ENCODE measurements around the gene TBX6. TPM values are rescaled to one million over a fixed set of nuclear protein-coding genes. Genes with fewer than 3 reads are reported as not detected.

Gene TBX6
- total RNA-seq, 1 experiment from 2014 or later = 1.4 TPM

DNA sequence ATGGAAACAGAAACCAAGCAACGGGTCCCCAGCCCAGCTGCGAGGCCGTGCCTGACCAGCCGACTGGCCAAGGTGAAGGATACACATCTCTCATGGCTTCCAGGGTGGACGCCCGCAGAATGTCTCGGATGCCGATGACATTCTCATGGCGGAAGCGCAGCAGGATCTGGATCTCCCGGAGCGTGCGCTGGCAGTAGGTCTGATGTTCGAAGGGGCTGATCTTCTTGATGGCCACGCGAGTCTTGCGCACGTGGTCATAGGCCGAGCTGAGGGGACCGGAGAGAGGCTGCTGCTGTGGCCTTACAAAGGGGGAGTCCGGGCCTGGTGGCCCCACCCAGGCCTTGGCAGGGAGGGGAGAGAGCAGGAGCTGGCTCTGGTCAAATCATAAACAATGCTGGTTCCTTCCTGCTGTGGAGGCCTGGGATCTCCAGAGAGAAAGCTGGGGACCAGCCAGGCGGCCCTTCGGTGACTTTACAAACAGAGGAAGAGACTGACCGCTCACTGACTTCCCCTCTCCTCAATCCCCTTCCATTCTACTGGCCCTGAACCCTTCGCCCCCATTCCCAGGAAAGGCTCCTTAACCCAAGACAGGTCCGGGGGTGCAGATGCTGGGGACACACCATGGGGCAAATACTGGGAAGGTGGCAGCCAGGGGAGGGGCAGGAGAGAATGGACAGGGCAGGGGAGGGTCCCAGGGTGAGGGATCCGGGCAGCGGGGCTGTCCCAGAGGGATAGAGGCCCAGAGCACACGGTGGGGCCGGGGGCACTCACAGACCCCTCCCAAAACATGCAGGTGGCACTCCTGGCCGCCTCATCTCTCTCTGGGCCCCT lies 30.2 kb upstream of the TBX6 start:
- no peaks in the 10 kb centered on the region for H3K9me3 ChIP-seq (ENCODE audit: control insufficient read depth in 1 of 2, insufficient read depth in 1 of 2, low read depth in 1 of 2, low read length in 2 of 2)
- H3K4me3 ChIP-seq (replicated peaks in 1 of 2; ENCODE audit: low read depth in 1 of 2, low read length in 2 of 2) = peak overlapping the region; percentile 70
- ChIA-PET RAD21 (ENCODE audit: low non-redundant PET in 1 of 2, low total read pairs in 2 of 2, uncharacterized antibody in 2 of 2, unreplicated experiment in 2 of 2) (no interaction called here), POLR2A (no interaction called here), CTCF (interaction anchor here (1.1 kb wide), 1 partner anchor 10 kb away, joined by 4 read pairs; no protein-coding TSS in a partner anchor)
- TF ChIP-seq ZNF274 (IDR thresholded peaks at IDR 0.05; ENCODE audit: low read depth, low read length) (no peak), FOSL1 (IDR thresholded peaks at IDR 0.05; ENCODE audit: low read depth) (no peak), JUND (IDR thresholded peaks at IDR 0.05) (no peak), TCF7L2 (IDR thresholded peaks at IDR 0.05; ENCODE audit: borderline replicate concordance, extremely low read depth, insufficient read depth, insufficient read length) (no peak), SRF (IDR thresholded peaks at IDR 0.05; ENCODE audit: low read depth) (no peak), YY1 (IDR thresholded peaks at IDR 0.05; ENCODE audit: extremely low read depth, insufficient replicate concordance, low read depth, low read length) (no peak), EZH2 (IDR thresholded peaks at IDR 0.05) (no peak), CEBPB (IDR thresholded peaks at IDR 0.05; ENCODE audit: low read depth) (no peak), RAD21 (IDR thresholded peaks at IDR 0.05; ENCODE audit: low read depth) (no peak), EGR1 (IDR thresholded peaks at IDR 0.05; ENCODE audit: low read depth) (no peak), EZH2phosphoT487 (IDR thresholded peaks at IDR 0.05; ENCODE audit: borderline replicate concordance) (no peak), SIN3A (IDR thresholded peaks at IDR 0.05; ENCODE audit: low read depth) (no peak)
- TF ChIP-seq, protein P1, sequence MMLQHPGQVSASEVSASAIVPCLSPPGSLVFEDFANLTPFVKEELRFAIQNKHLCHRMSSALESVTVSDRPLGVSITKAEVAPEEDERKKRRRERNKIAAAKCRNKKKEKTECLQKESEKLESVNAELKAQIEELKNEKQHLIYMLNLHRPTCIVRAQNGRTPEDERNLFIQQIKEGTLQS (IDR thresholded peaks at IDR 0.05) = no peak
- TF ChIP-seq, protein P2, sequence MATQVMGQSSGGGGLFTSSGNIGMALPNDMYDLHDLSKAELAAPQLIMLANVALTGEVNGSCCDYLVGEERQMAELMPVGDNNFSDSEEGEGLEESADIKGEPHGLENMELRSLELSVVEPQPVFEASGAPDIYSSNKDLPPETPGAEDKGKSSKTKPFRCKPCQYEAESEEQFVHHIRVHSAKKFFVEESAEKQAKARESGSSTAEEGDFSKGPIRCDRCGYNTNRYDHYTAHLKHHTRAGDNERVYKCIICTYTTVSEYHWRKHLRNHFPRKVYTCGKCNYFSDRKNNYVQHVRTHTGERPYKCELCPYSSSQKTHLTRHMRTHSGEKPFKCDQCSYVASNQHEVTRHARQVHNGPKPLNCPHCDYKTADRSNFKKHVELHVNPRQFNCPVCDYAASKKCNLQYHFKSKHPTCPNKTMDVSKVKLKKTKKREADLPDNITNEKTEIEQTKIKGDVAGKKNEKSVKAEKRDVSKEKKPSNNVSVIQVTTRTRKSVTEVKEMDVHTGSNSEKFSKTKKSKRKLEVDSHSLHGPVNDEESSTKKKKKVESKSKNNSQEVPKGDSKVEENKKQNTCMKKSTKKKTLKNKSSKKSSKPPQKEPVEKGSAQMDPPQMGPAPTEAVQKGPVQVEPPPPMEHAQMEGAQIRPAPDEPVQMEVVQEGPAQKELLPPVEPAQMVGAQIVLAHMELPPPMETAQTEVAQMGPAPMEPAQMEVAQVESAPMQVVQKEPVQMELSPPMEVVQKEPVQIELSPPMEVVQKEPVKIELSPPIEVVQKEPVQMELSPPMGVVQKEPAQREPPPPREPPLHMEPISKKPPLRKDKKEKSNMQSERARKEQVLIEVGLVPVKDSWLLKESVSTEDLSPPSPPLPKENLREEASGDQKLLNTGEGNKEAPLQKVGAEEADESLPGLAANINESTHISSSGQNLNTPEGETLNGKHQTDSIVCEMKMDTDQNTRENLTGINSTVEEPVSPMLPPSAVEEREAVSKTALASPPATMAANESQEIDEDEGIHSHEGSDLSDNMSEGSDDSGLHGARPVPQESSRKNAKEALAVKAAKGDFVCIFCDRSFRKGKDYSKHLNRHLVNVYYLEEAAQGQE (IDR thresholded peaks at IDR 0.05; ENCODE audit: low read depth) = no peak
- TF ChIP-seq, protein P3, sequence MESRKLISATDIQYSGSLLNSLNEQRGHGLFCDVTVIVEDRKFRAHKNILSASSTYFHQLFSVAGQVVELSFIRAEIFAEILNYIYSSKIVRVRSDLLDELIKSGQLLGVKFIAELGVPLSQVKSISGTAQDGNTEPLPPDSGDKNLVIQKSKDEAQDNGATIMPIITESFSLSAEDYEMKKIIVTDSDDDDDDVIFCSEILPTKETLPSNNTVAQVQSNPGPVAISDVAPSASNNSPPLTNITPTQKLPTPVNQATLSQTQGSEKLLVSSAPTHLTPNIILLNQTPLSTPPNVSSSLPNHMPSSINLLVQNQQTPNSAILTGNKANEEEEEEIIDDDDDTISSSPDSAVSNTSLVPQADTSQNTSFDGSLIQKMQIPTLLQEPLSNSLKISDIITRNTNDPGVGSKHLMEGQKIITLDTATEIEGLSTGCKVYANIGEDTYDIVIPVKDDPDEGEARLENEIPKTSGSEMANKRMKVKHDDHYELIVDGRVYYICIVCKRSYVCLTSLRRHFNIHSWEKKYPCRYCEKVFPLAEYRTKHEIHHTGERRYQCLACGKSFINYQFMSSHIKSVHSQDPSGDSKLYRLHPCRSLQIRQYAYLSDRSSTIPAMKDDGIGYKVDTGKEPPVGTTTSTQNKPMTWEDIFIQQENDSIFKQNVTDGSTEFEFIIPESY (IDR thresholded peaks at IDR 0.05; ENCODE audit: extremely low read depth, insufficient replicate concordance, low read length) = no peak
- intact Hi-C loops (cut with micrococcal nuclease) = no loop called here
- H4K20me1 ChIP-seq (ENCODE audit: insufficient read depth) = no peaks in the 10 kb centered on the region
- H2AFZ ChIP-seq (ENCODE audit: low read depth, low read length, poor library complexity, severe bottlenecking) = no peak overlapping the region
- no peaks in the 10 kb centered on the region for H3K9me2 ChIP-seq (ENCODE audit: insufficient read depth)
- peaks cover 10 to 20% of the 10 kb centered on the region in 2 experiments for H3K4me1 ChIP-seq (ENCODE audit: control insufficient read depth in 1 of 2, insufficient read depth in 2 of 2, low read length in 2 of 2)
- peak overlapping the region; percentile 83 for H3K4me2 ChIP-seq (ENCODE audit: low read length)
- no peaks in the 10 kb centered on the region for H3K36me3 ChIP-seq (ENCODE audit: control insufficient read depth in 1 of 2, insufficient read depth in 2 of 2, low read length in 2 of 2)
- BruUV-seq (replicated peaks) = no TSS peak
- peak overlapping the region; percentile 73 for H3K9ac ChIP-seq (ENCODE audit: low read length)
- no peak for ATAC-seq
- H3K79me2 ChIP-seq (ENCODE audit: insufficient read depth, low read length) = no peaks in the 10 kb centered on the region
- H3K27me3 ChIP-seq (ENCODE audit: insufficient read depth, low read length) = no peaks in the 10 kb centered on the region
- H3K27ac ChIP-seq (ENCODE audit: low read depth, low read length) = peak overlapping the region; percentile 59; the same call in 1 of the 2 replicates
- no peak for DNase-seq (ENCODE audit: low read depth, low spot score)

All from HCT116 (cell line).